Prostate gland (tissue), 2 donors: ENCODE data around the gene FGF6. TPM values are rescaled to one million over a fixed set of nuclear protein-coding genes. Genes with fewer than 3 reads are reported as not detected.

Experiments used
- DNase-seq: peaks from one replicate; pipeline ENCODE4 v3.0.0-alpha.2; 2019; ENCODE audit warnings: low spot score
- H3K27ac ChIP-seq, 2 donors: fragments of 200-600 bp; sonication (generic); 2 replicates each; pipeline ENCODE4 v1.5.1; 2017 to 2019
- H3K27me3 ChIP-seq: fragments of 200-600 bp; sonication (generic); replicated peaks from 2 replicates; pipeline ENCODE4 v1.5.1; 2019; ENCODE audit not compliant: insufficient read depth
- H3K36me3 ChIP-seq, 2 donors: fragments of 200-600 bp; sonication (generic); 1 replicate in 1 of 2; 2 replicates in 1 of 2; pipeline versions ENCODE4 v1.5.1 to v1.8.1; 2017 to 2019
- H3K4me1 ChIP-seq: fragments of 200-600 bp; sonication (generic); replicated peaks from 2 replicates; pipeline ENCODE4 v1.5.1; 2019
- H3K4me3 ChIP-seq, 2 donors: fragments of 200-600 bp; sonication (generic); 2 replicates each; pipeline ENCODE4 v1.5.1; 2017 to 2019
- H3K9me3 ChIP-seq: fragments of 200-600 bp; sonication (generic); 2 replicates; pipeline ENCODE4 v1.5.1; 2017
- CTCF ChIP-seq, 4 experiments: fragments of 200-600 bp in 2 of 4; fragments of 450-650 bp in 2 of 4; sonication (generic) in 2 of 4; IDR thresholded peaks; 1 replicate in 3 of 4; 2 replicates in 1 of 4; pipeline ENCODE4 v1.5.1; 2016 to 2019; ENCODE audit warnings: antibody characterized with exemption in 4 of 4, mild to moderate bottlenecking in 2 of 4, moderate library complexity in 2 of 4
- POLR2A ChIP-seq: fragments of 450-650 bp; IDR thresholded peaks from one replicate; pipeline ENCODE4 v1.6.1; 2016; ENCODE audit warnings: antibody characterized with exemption, mild to moderate bottlenecking
- POLR2AphosphoS5 ChIP-seq: sonication (generic); formaldehyde crosslinking; IDR thresholded peaks from one replicate; pipeline ENCODE4 v1.6.1; 2017; ENCODE audit warnings: antibody characterized with exemption
- WGBS: methylation state at CpG from one replicate; pipeline ENCODE4 v1.1.5; 2018; 5-methylcytosine and 5-hydroxymethylcytosine counted together
- intact Hi-C: fragments of 100-400 bp; cut with DNase I; formaldehyde crosslinking; loops from one replicate; pipeline ENCODE4 v1.14.2; 2022
- total RNA-seq, 2 donors: library from RNA; depleted of rRNA; stranded (reverse); fragments of >200 nt; gene quantifications; one replicate each; pipeline ENCODE4 v1.1.0, GENCODE V29; 2016

FGF6 gene
- total RNA-seq, 2 donors from 2014 or later, result not detected

GRCh38 chr12:4388662-4389061 lies 57.0 kb downstream of the FGF6 start:
- H3K27me3 ChIP-seq, result peaks cover under 1% of the 10 kb centered on the region
- no peak for DNase-seq
- H3K4me1 ChIP-seq, result no peaks in the 10 kb centered on the region
- 61% methylated on average over 2 of the region's 2 CpGs for WGBS
- intact Hi-C loops, result no loop called here
- H3K4me3 ChIP-seq, result no peak overlapping the region
- no peaks in the 10 kb centered on the region for H3K36me3 ChIP-seq
- TF ChIP-seq POLR2A, result no peak
- TF ChIP-seq POLR2AphosphoS5, result no peak
- TF ChIP-seq CTCF (IDR thresholded peaks at IDR 0.05), result no peak
- no peak overlapping the region for H3K27ac ChIP-seq
- no peaks in the 10 kb centered on the region for H3K9me3 ChIP-seq

- intact Hi-C loops, result no loop called here
Observed at GRCh38 chr12:4388032-4388431, 57.6 kb downstream of the FGF6 start.

GRCh38 chr12:4387607-4388006 lies 58.0 kb downstream of the FGF6 start:
- no peak overlapping the region for H3K27ac ChIP-seq
- TF ChIP-seq CTCF (IDR thresholded peaks at IDR 0.05) (no peak), POLR2AphosphoS5 (no peak), POLR2A (no peak)
- WGBS, result 90% methylated on average over 5 of the region's 5 CpGs
- no peaks in the 10 kb centered on the region for H3K4me1 ChIP-seq
- DNase-seq, result no peak
- intact Hi-C loops, result no loop called here
- H3K4me3 ChIP-seq, result no peak overlapping the region
- no peaks in the 10 kb centered on the region for H3K36me3 ChIP-seq
- H3K27me3 ChIP-seq, result peaks cover 3% of the 10 kb centered on the region
- H3K9me3 ChIP-seq, result no peaks in the 10 kb centered on the region

More at GRCh38 chr12:4388032-4388431, 57.6 kb downstream of the FGF6 start:
- 33% methylated on average over 1 of the region's 1 CpG for WGBS
- TF ChIP-seq CTCF (IDR thresholded peaks at IDR 0.05), result no peak
- no peak for TF ChIP-seq POLR2A
- no peak for TF ChIP-seq POLR2AphosphoS5
- no peaks in the 10 kb centered on the region for H3K4me1 ChIP-seq
- H3K27ac ChIP-seq, result no peak overlapping the region
- peaks cover 3% of the 10 kb centered on the region for H3K27me3 ChIP-seq
- DNase-seq, result no peak
- H3K9me3 ChIP-seq, result no peaks in the 10 kb centered on the region
- no peaks in the 10 kb centered on the region for H3K36me3 ChIP-seq
- no peak overlapping the region for H3K4me3 ChIP-seq

- no peak for TF ChIP-seq POLR2AphosphoS5
- TF ChIP-seq POLR2A, result no peak
- TF ChIP-seq CTCF (IDR thresholded peaks at IDR 0.05), result no peak
- no peaks in the 10 kb centered on the region for H3K36me3 ChIP-seq
- intact Hi-C loops, result no loop called here
- no peak overlapping the region for H3K27ac ChIP-seq
- no peaks in the 10 kb centered on the region for H3K9me3 ChIP-seq
- peaks cover 3% of the 10 kb centered on the region for H3K27me3 ChIP-seq
- H3K4me3 ChIP-seq, result no peak overlapping the region
- 73% methylated on average over 4 of the region's 4 CpGs for WGBS
- no peaks in the 10 kb centered on the region for H3K4me1 ChIP-seq
- no peak for DNase-seq
Observed at GRCh38 chr12:4386801-4387200, 58.8 kb downstream of the FGF6 start.

Other genes starting within 250 kb of the FGF6 start
- 10 to 100 TPM; 31.6 to 46.1 TPM for gene CCND2, start 172.1 kb downstream of the FGF6 start, total RNA-seq
- 1 to 10 TPM; 1.9 to 6.6 TPM for gene TIGAR, start 124.6 kb downstream of the FGF6 start, total RNA-seq
- not detected for gene FGF23, start 66.1 kb downstream of the FGF6 start, total RNA-seq
- 1 to 10 TPM; 5.5 to 7.6 TPM for gene RAD51AP1, start 93.1 kb upstream of the FGF6 start, total RNA-seq
- 10 to 100 TPM; 42.2 to 61.2 TPM for gene DYRK4, start 116.4 kb upstream of the FGF6 start, total RNA-seq
- gene AKAP3, start 203.2 kb upstream of the FGF6 start, total RNA-seq, result 10 to 100 TPM in 1 of 2 donors, 1 to 10 TPM in 1; 1.8 to 13.9 TPM
- gene NDUFA9, start 203.3 kb upstream of the FGF6 start, total RNA-seq, result 10 to 100 TPM; 21.8 to 38.8 TPM